Activated CD8-positive, alpha-beta T cell treated with anti-CD3 and anti-CD28 coated beads, Interleukin-2, amount 10 ng/mL, durations not matched to agents 7 days and 5 days (primary cell): ENCODE data around the gene B4GALT1. TPM values are rescaled to one million over a fixed set of nuclear protein-coding genes. Genes with fewer than 3 reads are reported as not detected.

ENCODE experiments used
- ATAC-seq: fragments of 150-1000 bp; cut with Tn5 transposase; one replicate; pipeline ENCODE4 v1.10.0; 2021; ENCODE audit warnings: moderate library complexity
- CTCF ChIA-PET: fragments of 350-600 bp; sonication (Branson Sonifier 250); formaldehyde crosslinking; loops from one replicate; lab custom pipeline; 2021; ENCODE audit warnings: antibody characterized with exemption; lab: Charles Lee
- POLR2A ChIA-PET: fragments of 350-600 bp; sonication (Branson Sonifier 250); formaldehyde crosslinking; loops from one replicate; lab custom pipeline; 2021; ENCODE audit warnings: antibody characterized with exemption; lab: Charles Lee
- DNase-seq: peaks from one replicate; pipeline ENCODE4 v3.0.0-alpha.2; 2020
- H3K27ac Mint-ChIP-seq: one replicate; pipeline ENCODE4 v1.8.0; 2021; ENCODE audit warnings: mild to moderate bottlenecking, mixed read lengths
- H3K27me3 Mint-ChIP-seq: one replicate; pipeline ENCODE4 v1.8.0; 2021; ENCODE audit warnings: low read depth, mixed read lengths
- H3K36me3 Mint-ChIP-seq: one replicate; pipeline ENCODE4 v1.8.0; 2021; ENCODE audit warnings: low read depth, mixed read lengths
- H3K4me1 Mint-ChIP-seq: one replicate; pipeline ENCODE4 v1.8.0; 2021; ENCODE audit warnings: low read depth, mixed read lengths
- H3K4me3 Mint-ChIP-seq: one replicate; pipeline ENCODE4 v1.8.0; 2021; ENCODE audit warnings: mild to moderate bottlenecking, mixed read lengths
- H3K9me3 Mint-ChIP-seq: one replicate; pipeline ENCODE4 v1.8.0; 2022; ENCODE audit warnings: mixed read lengths; ENCODE audit not compliant: insufficient read depth
- total RNA-seq, 2 experiments: library from RNA; stranded (reverse); gene quantifications; one replicate each; pipeline ENCODE4 v1.2.3, GENCODE V29; 2021

The B4GALT1 gene
- total RNA-seq, 2 experiments from 2014 or later, result 27.8 to 28.5 TPM

DNA sequence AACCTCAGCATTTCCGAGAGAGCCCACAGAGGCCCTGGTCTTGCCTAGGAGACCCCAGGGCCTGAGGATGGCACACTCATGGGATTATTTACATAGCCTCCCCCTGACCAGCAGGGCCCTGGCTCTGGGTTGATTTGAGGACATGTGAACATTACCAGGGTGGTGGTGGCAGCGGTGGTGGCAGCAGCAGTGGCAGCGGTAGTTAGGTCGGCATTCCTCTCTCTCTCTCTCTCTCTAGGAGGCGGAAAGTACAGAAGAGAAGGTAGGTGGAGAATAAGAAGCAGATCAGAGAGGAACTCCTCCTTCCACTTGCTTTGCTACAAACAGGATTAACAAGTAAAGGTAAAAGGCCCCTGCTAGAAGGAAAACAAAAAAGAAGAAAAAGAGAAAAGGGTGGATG is 39.3 kb downstream of the B4GALT1 start:
- ChIA-PET CTCF (interaction anchor here (2.3 kb wide), 1 partner anchor 98 kb away, joined by 7 read pairs; no protein-coding TSS in a partner anchor), POLR2A (no interaction called here)
- H3K36me3 Mint-ChIP-seq, result peaks cover 38% of the 10 kb centered on the region
- no peaks in the 10 kb centered on the region for H3K27me3 Mint-ChIP-seq
- H3K9me3 Mint-ChIP-seq, result no peaks in the 10 kb centered on the region
- H3K4me3 Mint-ChIP-seq, result no peak overlapping the region
- DNase-seq (no peak), ATAC-seq (no peak)
- peak overlapping the region; percentile 31 for H3K27ac Mint-ChIP-seq
- peaks cover 30% of the 10 kb centered on the region for H3K4me1 Mint-ChIP-seq

DNA sequence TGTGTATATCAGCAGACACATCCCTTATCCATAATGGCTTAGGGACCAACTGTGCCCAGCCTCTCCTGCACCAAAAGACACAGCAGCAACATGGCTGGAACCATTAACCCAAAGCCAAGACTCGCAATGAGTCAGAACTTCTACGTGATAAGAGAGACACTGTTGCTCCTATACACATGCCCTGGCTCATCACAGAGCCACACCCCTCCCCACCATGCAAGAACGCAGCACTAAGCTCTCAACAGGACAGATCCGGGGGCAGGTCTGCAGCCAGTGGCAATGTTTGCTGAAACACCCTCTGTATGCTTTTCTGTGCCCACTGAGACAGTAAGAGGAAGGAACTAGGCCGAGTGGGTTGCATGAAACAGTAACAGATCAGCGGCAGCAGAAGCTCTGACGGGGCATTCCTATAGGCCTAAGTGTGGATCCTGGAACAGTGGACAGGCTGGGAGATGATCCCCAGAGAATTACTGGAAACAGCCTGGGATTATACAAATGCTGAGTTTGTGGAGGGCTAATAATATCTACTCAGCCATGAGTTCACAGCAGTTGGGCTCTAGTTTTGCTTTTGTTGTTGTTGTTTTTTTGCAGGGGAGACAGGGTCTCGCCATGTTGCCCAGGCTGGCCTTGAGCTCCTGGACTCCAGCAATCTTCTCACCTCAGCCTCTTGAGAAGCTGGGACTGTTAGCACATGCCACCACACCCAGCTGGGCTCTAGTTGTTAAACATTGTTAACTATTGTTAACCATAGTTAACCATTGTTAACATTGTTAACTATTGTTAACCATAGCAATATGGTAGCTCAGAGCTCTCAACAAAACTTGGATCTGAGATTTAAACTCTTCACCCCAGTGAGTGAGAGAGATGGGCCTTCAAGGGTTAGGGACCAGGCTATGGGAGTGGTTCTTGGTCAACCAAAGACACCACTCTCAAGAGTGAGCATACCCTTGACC is 41.0 kb downstream of the B4GALT1 start:
- Mint-ChIP-seq H3K9me3 (no peaks in the 10 kb centered on the region), H3K27me3 (no peaks in the 10 kb centered on the region), H3K4me1 (peaks cover 21% of the 10 kb centered on the region), H3K27ac (peak overlapping the region; percentile 19), H3K36me3 (peaks cover 36% of the 10 kb centered on the region), H3K4me3 (no peak overlapping the region)
- DNase-seq (no peak), ATAC-seq (no peak)
- POLR2A ChIA-PET, result interaction anchor here (0.6 to 0.9 kb wide), 2 partner anchors 41 to 50 kb away, joined by 4 read pairs; partner anchors contain the start of genes B4GALT1 and SMU1
- CTCF ChIA-PET, result interaction anchor here (1.0 to 2.3 kb wide), 2 partner anchors 59 to 100 kb away, joined by 3 to 7 read pairs; no protein-coding TSS in a partner anchor

DNA sequence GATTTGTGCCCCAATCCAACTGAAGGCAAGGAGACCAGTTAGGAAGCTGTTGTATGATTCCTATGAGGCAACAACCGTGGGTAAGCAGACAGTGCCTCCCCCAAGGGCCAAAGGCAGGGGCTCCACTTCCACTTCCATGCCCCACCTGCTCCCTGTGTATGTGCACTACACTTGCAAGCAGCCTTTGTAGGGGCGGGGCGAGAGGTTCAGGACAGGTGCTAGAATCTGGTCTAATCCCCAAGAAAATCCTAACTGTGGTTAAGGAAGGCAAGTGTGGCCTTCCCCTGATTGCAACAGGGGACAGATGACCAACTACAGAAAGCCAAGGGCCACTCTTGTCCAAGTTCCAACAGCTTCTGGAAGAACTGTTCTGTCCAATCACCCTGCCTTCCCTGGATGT is 41.7 kb downstream of the B4GALT1 start:
- no peaks in the 10 kb centered on the region for H3K9me3 Mint-ChIP-seq
- H3K4me1 Mint-ChIP-seq, result peaks cover 20% of the 10 kb centered on the region
- no peaks in the 10 kb centered on the region for H3K27me3 Mint-ChIP-seq
- peaks cover 36% of the 10 kb centered on the region for H3K36me3 Mint-ChIP-seq
- POLR2A ChIA-PET, result no interaction called here
- CTCF ChIA-PET, result interaction anchor here (1.0 kb wide), 1 partner anchor 59 kb away, joined by 3 read pairs; no protein-coding TSS in a partner anchor
- DNase-seq (no peak), ATAC-seq (no peak)
- H3K4me3 Mint-ChIP-seq, result no peak overlapping the region
- no peak overlapping the region for H3K27ac Mint-ChIP-seq

DNA sequence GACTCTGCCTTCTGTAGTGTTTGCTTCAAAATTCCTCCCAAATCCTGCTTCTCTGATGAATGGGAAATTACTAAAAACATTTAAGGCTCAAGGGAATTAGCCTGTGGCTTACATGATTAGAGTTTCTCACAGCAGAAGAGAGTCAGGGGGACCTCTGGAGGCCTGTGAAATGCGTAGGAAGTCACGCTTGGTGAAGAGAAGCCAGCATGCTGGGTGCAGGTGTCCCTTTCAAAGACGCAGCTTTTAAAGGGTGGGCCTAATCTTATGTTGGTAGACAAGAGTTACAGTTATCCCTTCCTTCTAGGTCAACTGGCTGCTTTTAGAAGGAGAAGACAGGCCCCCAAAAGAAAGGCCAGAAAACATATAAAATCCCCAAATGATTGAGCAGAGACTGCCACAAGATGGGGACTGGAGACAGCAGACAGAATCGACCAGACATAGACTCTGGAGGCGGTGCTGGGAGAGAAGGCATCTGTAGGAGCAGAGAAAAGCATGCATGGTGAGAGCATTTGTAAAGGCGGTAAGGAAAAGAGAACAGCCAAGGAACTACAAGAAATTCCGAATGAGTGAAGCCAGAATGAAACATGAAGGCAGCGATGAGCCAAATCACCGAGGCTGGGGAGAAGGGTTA is 42.3 kb downstream of the B4GALT1 start:
- peaks cover 36% of the 10 kb centered on the region for H3K36me3 Mint-ChIP-seq
- no peak for ATAC-seq
- peaks cover 22% of the 10 kb centered on the region for H3K4me1 Mint-ChIP-seq
- H3K9me3 Mint-ChIP-seq, result no peaks in the 10 kb centered on the region
- CTCF ChIA-PET, result interaction anchor here (1.0 kb wide), 1 partner anchor 60 kb away, joined by 3 read pairs; no protein-coding TSS in a partner anchor
- DNase-seq, result no peak
- no peak overlapping the region for H3K4me3 Mint-ChIP-seq
- POLR2A ChIA-PET, result no interaction called here
- H3K27ac Mint-ChIP-seq, result peak overlapping the region; percentile 37
- no peaks in the 10 kb centered on the region for H3K27me3 Mint-ChIP-seq

DNA sequence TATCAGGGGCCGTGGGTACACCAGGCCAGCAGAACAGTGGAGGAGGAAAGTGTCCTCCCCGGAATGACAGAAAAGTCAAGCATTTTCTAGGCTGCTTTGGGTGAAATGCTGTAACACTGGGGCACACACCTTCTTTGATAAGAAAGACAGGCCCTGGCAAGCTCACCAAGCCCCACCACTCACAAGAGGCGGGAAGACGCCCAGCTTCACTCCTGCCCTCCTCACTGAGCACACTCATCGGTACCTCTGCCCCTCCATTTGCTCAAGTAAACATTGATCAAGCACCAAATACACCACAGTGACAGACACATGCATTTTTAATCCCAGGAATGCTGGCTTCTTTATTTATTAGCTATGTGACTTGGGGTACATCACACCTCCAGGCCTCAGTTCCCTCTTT is 43.1 kb downstream of the B4GALT1 start:
- ChIA-PET CTCF (no interaction called here), POLR2A (no interaction called here)
- H3K4me3 Mint-ChIP-seq, result no peak overlapping the region
- H3K9me3 Mint-ChIP-seq, result no peaks in the 10 kb centered on the region
- no peak for DNase-seq
- no peaks in the 10 kb centered on the region for H3K27me3 Mint-ChIP-seq
- no peak overlapping the region for H3K27ac Mint-ChIP-seq
- peaks cover 17% of the 10 kb centered on the region for H3K4me1 Mint-ChIP-seq
- peaks cover 36% of the 10 kb centered on the region for H3K36me3 Mint-ChIP-seq
- ATAC-seq, result no peak

DNA sequence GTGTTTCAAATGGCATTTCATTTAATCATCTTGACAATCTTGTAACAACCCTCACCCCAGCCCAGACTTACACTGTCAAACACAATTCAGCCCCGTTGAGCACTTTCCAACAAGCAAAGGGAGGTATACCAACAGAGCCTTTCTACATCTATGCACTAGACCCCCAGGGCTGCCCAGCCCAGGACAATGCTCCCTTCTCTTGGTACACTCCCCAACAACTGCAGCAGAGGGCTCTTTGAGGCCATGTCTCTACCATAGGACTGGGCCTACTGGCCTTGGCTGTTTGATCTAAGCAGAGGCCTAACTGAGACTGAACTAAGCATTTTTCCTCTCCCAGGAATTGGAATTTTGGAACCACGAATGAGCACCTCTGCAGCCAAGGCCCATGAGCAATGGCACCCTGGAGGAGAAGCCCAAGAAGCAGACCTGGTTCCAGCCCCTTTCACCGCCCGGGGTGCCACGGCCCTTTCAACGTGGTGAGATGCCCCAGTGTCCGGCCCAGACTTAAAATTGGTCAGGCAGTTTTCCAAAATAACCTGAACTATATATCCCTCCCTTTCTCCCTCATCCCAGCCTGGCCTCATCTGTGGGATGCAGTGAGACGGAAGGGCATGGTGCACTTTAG is 43.6 kb downstream of the B4GALT1 start:
- ATAC-seq, result no peak
- POLR2A ChIA-PET, result no interaction called here

DNA sequence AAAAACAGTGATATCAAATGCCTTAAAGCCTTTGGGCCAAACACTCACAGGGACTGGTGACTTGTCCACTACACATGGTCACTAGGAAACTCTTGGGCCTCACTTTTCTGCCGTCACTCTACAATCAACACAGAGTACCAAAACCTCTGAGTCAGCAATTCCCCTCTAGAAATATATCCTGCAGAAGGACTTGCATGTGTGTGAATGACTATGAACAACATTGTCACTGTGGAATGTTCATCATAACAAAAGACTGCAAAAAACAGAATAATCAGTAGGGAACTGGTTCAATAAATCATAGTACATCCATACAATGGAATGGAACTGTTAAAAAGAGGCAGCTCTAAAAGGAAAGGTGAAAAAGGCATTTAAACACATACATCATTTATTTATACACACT is 46.5 kb downstream of the B4GALT1 start:
- H3K36me3 Mint-ChIP-seq, result peaks cover 33% of the 10 kb centered on the region
- H3K4me3 Mint-ChIP-seq, result no peak overlapping the region
- POLR2A ChIA-PET, result no interaction called here
- peaks cover 32% of the 10 kb centered on the region for H3K4me1 Mint-ChIP-seq
- no peak overlapping the region for H3K27ac Mint-ChIP-seq
- no peaks in the 10 kb centered on the region for H3K27me3 Mint-ChIP-seq
- no peaks in the 10 kb centered on the region for H3K9me3 Mint-ChIP-seq
- DNase-seq, result no peak
- CTCF ChIA-PET, result no interaction called here
- ATAC-seq, result no peak

More for the DNA sequence above, 43.6 kb downstream of the B4GALT1 start:
- Mint-ChIP-seq H3K27me3 (no peaks in the 10 kb centered on the region), H3K36me3 (peaks cover 34% of the 10 kb centered on the region), H3K9me3 (no peaks in the 10 kb centered on the region), H3K4me1 (peaks cover 17% of the 10 kb centered on the region), H3K4me3 (no peak overlapping the region), H3K27ac (peak overlapping the region; percentile 43)
- CTCF ChIA-PET, result no interaction called here
- no peak for DNase-seq

DNA sequence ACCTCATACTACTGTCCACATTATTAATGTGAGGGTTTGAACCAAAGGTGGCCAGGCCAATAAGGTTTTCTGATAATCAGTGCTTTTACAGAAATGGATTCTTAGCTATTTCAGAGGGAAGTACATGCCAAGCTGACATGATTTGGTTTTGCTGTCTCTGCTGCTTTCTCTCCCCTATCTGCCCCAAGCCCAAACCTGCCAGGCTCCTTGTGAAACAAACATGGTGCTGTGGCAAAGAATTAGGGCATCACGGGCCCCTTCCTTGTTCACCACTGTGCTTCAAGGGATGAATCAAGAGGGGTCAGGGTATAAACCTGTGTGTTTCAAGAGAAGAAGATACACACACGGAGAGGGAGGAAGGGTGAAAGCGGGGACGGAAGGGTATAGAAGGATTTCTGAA is 49.3 kb downstream of the B4GALT1 start:
- H3K27me3 Mint-ChIP-seq, result no peaks in the 10 kb centered on the region
- no peak for DNase-seq

DNA sequence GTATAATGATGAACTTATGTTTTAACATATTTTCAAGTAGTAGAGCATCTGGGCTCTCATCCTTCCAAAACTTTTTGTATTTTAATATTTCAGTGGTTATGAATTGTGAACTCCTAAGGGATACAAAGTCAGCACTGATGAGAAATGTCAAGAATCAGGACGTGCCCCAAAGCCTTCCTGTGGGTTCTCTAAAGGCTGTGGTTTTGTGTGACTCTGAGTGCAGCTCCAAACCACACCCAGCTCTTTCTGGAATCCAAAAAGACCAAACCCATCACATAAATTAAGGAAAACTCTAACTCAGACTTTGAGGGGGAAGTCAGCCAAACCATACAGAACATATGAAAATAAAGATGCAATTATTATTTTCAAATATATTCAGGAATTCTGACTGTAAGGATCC is 49.8 kb downstream of the B4GALT1 start:
- ChIA-PET CTCF (interaction anchor here (1.0 to 1.2 kb wide), 2 partner anchors 34 to 53 kb away, joined by 3 read pairs; no protein-coding TSS in a partner anchor), POLR2A (no interaction called here)
- peak overlapping the region; percentile 36 for H3K4me3 Mint-ChIP-seq
- ATAC-seq (peak; percentile 60), DNase-seq (no peak)
- peak overlapping the region; percentile 85 for H3K27ac Mint-ChIP-seq
- H3K4me1 Mint-ChIP-seq, result peaks cover 38% of the 10 kb centered on the region
- H3K27me3 Mint-ChIP-seq, result no peaks in the 10 kb centered on the region
- no peaks in the 10 kb centered on the region for H3K9me3 Mint-ChIP-seq
- peaks cover 48% of the 10 kb centered on the region for H3K36me3 Mint-ChIP-seq

More for the DNA sequence above, 49.3 kb downstream of the B4GALT1 start:
- Mint-ChIP-seq H3K36me3 (peaks cover 43% of the 10 kb centered on the region), H3K4me1 (peaks cover 38% of the 10 kb centered on the region), H3K4me3 (no peak overlapping the region), H3K9me3 (no peaks in the 10 kb centered on the region), H3K27ac (peak overlapping the region; percentile 10)
- ATAC-seq, result no peak
- ChIA-PET CTCF (interaction anchor here (1.0 to 1.2 kb wide), 2 partner anchors 33 to 52 kb away, joined by 3 read pairs; no protein-coding TSS in a partner anchor), POLR2A (no interaction called here)

DNA sequence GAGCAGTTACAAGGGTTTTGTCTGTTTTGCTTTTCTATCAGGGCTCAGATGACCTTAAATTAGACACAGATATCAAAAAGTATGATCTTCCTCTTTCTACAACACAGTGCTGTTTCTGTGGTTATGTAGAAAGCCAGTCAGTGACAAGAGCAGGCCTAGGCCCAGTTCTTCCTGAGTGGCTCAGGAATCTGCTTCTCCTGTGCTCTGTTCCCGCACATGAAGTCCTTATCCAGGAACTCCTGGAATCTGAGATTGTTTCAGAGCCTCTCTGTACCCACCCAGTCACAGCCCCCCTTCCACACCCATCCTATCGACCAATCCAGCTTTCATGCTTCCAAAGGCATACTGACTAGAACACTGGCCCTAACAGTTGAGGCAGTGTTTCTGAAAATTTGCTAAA is 50.3 kb downstream of the B4GALT1 start:
- H3K9me3 Mint-ChIP-seq, result no peaks in the 10 kb centered on the region
- no peak for DNase-seq
- POLR2A ChIA-PET, result no interaction called here
- H3K27ac Mint-ChIP-seq, result peak overlapping the region; percentile 85
- peaks cover 38% of the 10 kb centered on the region for H3K4me1 Mint-ChIP-seq
- CTCF ChIA-PET, result interaction anchor here (1.0 to 1.5 kb wide), 4 partner anchors 28 to 55 kb away, joined by 3 to 4 read pairs (median 3); no protein-coding TSS in a partner anchor
- no peak for ATAC-seq
- no peaks in the 10 kb centered on the region for H3K27me3 Mint-ChIP-seq
- peaks cover 46% of the 10 kb centered on the region for H3K36me3 Mint-ChIP-seq
- H3K4me3 Mint-ChIP-seq, result peak overlapping the region; percentile 36

DNA sequence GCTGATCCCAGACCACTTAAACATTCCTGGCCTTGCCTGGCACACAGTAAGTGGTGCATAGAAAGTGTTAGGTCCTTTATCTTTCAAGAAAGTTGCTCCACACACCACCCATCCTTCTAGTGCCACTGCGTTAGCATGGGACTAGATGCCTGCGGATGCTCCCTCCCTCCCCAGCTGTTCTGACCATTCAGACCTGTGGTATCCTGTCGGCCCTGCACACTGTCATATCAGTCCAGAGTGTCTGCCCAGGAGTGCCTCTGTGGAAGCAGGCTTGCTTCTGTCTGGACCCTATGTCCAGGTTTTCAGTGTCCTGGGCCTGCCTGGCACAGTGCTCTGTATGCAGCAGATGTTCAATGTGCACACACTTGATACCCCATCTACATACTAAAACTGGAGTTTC is 52.4 kb downstream of the B4GALT1 start:
- no peaks in the 10 kb centered on the region for H3K9me3 Mint-ChIP-seq
- peaks cover 30% of the 10 kb centered on the region for H3K4me1 Mint-ChIP-seq
- CTCF ChIA-PET, result interaction anchor here (1.0 kb wide), 1 partner anchor 56 kb away, joined by 3 read pairs; no protein-coding TSS in a partner anchor
- peaks cover 36% of the 10 kb centered on the region for H3K36me3 Mint-ChIP-seq
- H3K4me3 Mint-ChIP-seq, result no peak overlapping the region
- no peaks in the 10 kb centered on the region for H3K27me3 Mint-ChIP-seq
- POLR2A ChIA-PET, result no interaction called here
- no peak overlapping the region for H3K27ac Mint-ChIP-seq
- no peak for DNase-seq
- ATAC-seq, result no peak
